Prostate gland (tissue), 2 donors: Measurements from ENCODE around the gene HMGXB3.

Experiments
- POLR2A ChIP-seq: fragments of 450-650 bp; IDR thresholded peaks from one replicate; pipeline ENCODE4 v1.6.1; 2016; ENCODE audit warnings: antibody characterized with exemption, mild to moderate bottlenecking
- TF ChIP-seq, protein P1 (sequence below), 4 experiments: fragments of 200-600 bp in 2 of 4; fragments of 450-650 bp in 2 of 4; sonication (generic) in 2 of 4; IDR thresholded peaks; 1 replicate in 3 of 4; 2 replicates in 1 of 4; pipeline ENCODE4 v1.5.1; 2016 to 2019; ENCODE audit warnings: antibody characterized with exemption in 4 of 4, mild to moderate bottlenecking in 2 of 4, moderate library complexity in 2 of 4

DNA sequence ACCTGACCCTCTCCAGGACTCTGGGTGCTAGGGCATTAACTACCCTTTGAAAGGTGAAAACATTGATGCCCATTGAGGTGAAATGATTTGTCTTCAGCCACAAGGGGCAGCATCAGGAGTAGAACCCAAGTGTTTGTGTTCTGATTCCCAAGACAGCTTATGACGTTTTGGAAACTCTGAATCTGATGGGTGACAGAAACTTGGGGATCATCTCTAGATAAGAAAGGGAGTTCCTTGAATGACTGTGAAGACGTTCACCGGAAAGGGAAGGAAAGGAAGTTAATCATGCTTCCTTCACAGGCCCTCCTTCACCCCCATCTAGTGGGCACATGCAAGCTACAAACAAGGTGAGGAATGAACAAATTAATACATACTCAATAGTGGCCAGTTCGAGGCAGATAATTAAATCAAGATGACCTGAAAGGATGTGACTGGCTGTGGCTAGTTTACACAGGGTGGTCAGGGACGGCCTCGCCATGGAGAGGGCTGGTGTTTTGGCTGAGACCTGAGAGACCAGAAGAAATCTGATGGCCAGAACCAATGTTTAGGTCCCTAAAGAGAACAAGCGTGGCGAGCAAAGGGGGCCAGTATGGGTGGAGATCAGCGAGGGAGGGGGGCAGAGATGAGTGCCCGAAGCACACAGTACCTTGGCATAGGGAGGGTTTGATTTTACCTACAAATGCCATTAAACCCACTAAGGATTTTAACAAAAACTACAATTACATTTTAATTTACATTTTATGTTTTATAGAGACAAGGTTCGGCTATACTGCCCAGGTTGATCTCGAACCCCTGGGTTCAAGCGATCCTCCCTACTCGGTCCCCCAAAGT lies 40.9 kb upstream of the HMGXB3 start:
- TF ChIP-seq, protein P1, sequence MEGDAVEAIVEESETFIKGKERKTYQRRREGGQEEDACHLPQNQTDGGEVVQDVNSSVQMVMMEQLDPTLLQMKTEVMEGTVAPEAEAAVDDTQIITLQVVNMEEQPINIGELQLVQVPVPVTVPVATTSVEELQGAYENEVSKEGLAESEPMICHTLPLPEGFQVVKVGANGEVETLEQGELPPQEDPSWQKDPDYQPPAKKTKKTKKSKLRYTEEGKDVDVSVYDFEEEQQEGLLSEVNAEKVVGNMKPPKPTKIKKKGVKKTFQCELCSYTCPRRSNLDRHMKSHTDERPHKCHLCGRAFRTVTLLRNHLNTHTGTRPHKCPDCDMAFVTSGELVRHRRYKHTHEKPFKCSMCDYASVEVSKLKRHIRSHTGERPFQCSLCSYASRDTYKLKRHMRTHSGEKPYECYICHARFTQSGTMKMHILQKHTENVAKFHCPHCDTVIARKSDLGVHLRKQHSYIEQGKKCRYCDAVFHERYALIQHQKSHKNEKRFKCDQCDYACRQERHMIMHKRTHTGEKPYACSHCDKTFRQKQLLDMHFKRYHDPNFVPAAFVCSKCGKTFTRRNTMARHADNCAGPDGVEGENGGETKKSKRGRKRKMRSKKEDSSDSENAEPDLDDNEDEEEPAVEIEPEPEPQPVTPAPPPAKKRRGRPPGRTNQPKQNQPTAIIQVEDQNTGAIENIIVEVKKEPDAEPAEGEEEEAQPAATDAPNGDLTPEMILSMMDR (IDR thresholded peaks at IDR 0.05) = peak in 2 of 4 experiments; percentile 52 to 56
- no peak for TF ChIP-seq POLR2A
